ENCODE data around the gene IMMP2L.

IMMP2L gene

GRCh38 chr7:111159426-111159825 lies 402.9 kb downstream of the IMMP2L start:
- no peak for DNase-seq (ENCODE audit: low read depth in 2 of 2)

GRCh38 chr7:111150709-111151108 lies 411.6 kb downstream of the IMMP2L start:
- DNase-seq (ENCODE audit: low read depth in 2 of 2), result no peak

GRCh38 chr7:111147708-111148533 lies 414.4 kb downstream of the IMMP2L start:
- no peak for DNase-seq (ENCODE audit: low read depth in 2 of 2)

GRCh38 chr7:111146136-111146535 lies 416.2 kb downstream of the IMMP2L start:
- no peak for DNase-seq (ENCODE audit: low read depth in 2 of 2)

GRCh38 chr7:111145472-111145871 lies 416.8 kb downstream of the IMMP2L start:
- no peak for DNase-seq (ENCODE audit: low read depth in 2 of 2)

- DNase-seq (ENCODE audit: low read depth in 2 of 2), result no peak
Measured at GRCh38 chr7:111140091-111140865, 422.0 kb downstream of the IMMP2L start.

- DNase-seq (ENCODE audit: low read depth in 2 of 2), result no peak
Measured at GRCh38 chr7:111138586-111138985, 423.7 kb downstream of the IMMP2L start.

- DNase-seq (ENCODE audit: low read depth in 2 of 2), result peak; percentile 13 to 27
Measured at GRCh38 chr7:111138193-111138569, 424.1 kb downstream of the IMMP2L start.

GRCh38 chr7:111137296-111138192 lies 424.7 kb downstream of the IMMP2L start:
- no peak for DNase-seq (ENCODE audit: low read depth in 2 of 2)

- DNase-seq (ENCODE audit: low read depth in 2 of 2), result no peak
Measured at GRCh38 chr7:111132833-111133232, 429.5 kb downstream of the IMMP2L start.

GRCh38 chr7:111129435-111129834 lies 432.9 kb downstream of the IMMP2L start:
- no peak for DNase-seq (ENCODE audit: low read depth in 2 of 2)

- DNase-seq (ENCODE audit: low read depth in 2 of 2), result no peak
Measured at GRCh38 chr7:111126987-111127386, 435.3 kb downstream of the IMMP2L start.

GRCh38 chr7:111115966-111116365 lies 446.3 kb downstream of the IMMP2L start:
- no peak for DNase-seq (ENCODE audit: low read depth in 2 of 2)

GRCh38 chr7:111113263-111114017 lies 448.9 kb downstream of the IMMP2L start:
- DNase-seq (ENCODE audit: low read depth in 2 of 2), result no peak

- no peak for DNase-seq (ENCODE audit: low read depth in 2 of 2)
Measured at GRCh38 chr7:111112439-111112838, 449.9 kb downstream of the IMMP2L start.

GRCh38 chr7:111108496-111108895 lies 453.8 kb downstream of the IMMP2L start:
- DNase-seq (ENCODE audit: low read depth in 2 of 2), result no peak

- DNase-seq (ENCODE audit: low read depth in 2 of 2), result no peak
Measured at GRCh38 chr7:111108000-111108399, 454.3 kb downstream of the IMMP2L start.

GRCh38 chr7:111107579-111107978 lies 454.7 kb downstream of the IMMP2L start:
- DNase-seq (ENCODE audit: low read depth in 2 of 2), result no peak

- no peak for DNase-seq (ENCODE audit: low read depth in 2 of 2)
Measured at GRCh38 chr7:111105269-111105668, 457.0 kb downstream of the IMMP2L start.

GRCh38 chr7:111104710-111105109 lies 457.6 kb downstream of the IMMP2L start:
- DNase-seq (ENCODE audit: low read depth in 2 of 2), result no peak

GRCh38 chr7:111103678-111104274 lies 458.5 kb downstream of the IMMP2L start:
- DNase-seq (ENCODE audit: low read depth in 2 of 2), result no peak

Data from stimulated activated CD8-positive, alpha-beta memory T cell treated with anti-CD3 and anti-CD28 coated beads, Interleukin-15, amount 100 ng/mL, for 4 hours (primary cell).